Measurements from ENCODE around the gene C10orf90.

Gene C10orf90

GRCh38 chr10:126650161-126650560 is 20.3 kb downstream of the C10orf90 start:
- no peak overlapping the region for H3K4me3 ChIP-seq (ENCODE audit: low read length in 2 of 2)
- no peak overlapping the region for H2BK15ac ChIP-seq (ENCODE audit: low read length)
- no peak overlapping the region for H2BK5ac ChIP-seq (ENCODE audit: low read length)
- no peak overlapping the region for H2AK5ac ChIP-seq (ENCODE audit: low read depth, low read length)
- H3K4me1 ChIP-seq (ENCODE audit: control insufficient read depth in 2 of 2, insufficient read depth in 1 of 2, low read depth in 1 of 2, low read length in 2 of 2), result no peaks in the 10 kb centered on the region
- no peak overlapping the region for H3K23ac ChIP-seq (ENCODE audit: low read depth, low read length, poor library complexity)
- H3K9me3 ChIP-seq (replicated peaks in 1 of 2; ENCODE audit: control insufficient read depth in 2 of 2, insufficient read depth in 1 of 2, low read depth in 1 of 2, low read length in 2 of 2), result no peaks in the 10 kb centered on the region
- no peaks in the 10 kb centered on the region for H3K79me1 ChIP-seq (ENCODE audit: low read depth, low read length)
- no peaks in the 10 kb centered on the region for H3K27me3 ChIP-seq (ENCODE audit: control insufficient read depth in 3 of 3, insufficient read depth in 3 of 3, low read depth in 1 of 3, low read length in 3 of 3)
- no peak overlapping the region for H3K27ac ChIP-seq (replicated peaks; ENCODE audit: low read length)
- WGBS, 2 donors (ENCODE audit: extremely low coverage in 2 of 2, insufficient read length in 2 of 2, insufficient replicate concordance in 1 of 2), result no CpG with 5 or more reads among the region's 7 CpGs
- H4K8ac ChIP-seq (ENCODE audit: low read depth, low read length), result no peak overlapping the region
- H2BK12ac ChIP-seq (ENCODE audit: low read length), result no peak overlapping the region
- no peak overlapping the region for H3K4ac ChIP-seq (ENCODE audit: low read length)
- H3K9ac ChIP-seq (ENCODE audit: low read depth, low read length, poor library complexity), result no peak overlapping the region
- no peak for DNase-seq (ENCODE audit: low spot score)
- H3K4me2 ChIP-seq (ENCODE audit: insufficient read depth, low read length, poor library complexity, severe bottlenecking), result no peak overlapping the region
- H3K36me3 ChIP-seq (replicated peaks in 1 of 2; ENCODE audit: control insufficient read depth in 2 of 2, insufficient read depth in 2 of 2, low read length in 2 of 2), result no peaks in the 10 kb centered on the region
- H2BK120ac ChIP-seq (ENCODE audit: low read depth, low read length), result no peak overlapping the region
- H3K14ac ChIP-seq (ENCODE audit: low read length), result no peak overlapping the region
- no peak overlapping the region for H3K18ac ChIP-seq (ENCODE audit: low read length)
- H2AFZ ChIP-seq (ENCODE audit: low read length), result no peak overlapping the region
- H4K91ac ChIP-seq (ENCODE audit: low read depth, low read length, poor library complexity), result no peak overlapping the region

GRCh38 chr10:126647116-126647515 is 23.4 kb downstream of the C10orf90 start:
- no peak overlapping the region for H2BK15ac ChIP-seq (ENCODE audit: low read length)

GRCh38 chr10:126646110-126646509 is 24.4 kb downstream of the C10orf90 start:
- no peak overlapping the region for H4K91ac ChIP-seq (ENCODE audit: low read depth, low read length, poor library complexity)
- no peak overlapping the region for H3K4ac ChIP-seq (ENCODE audit: low read length)
- H3K27ac ChIP-seq (replicated peaks; ENCODE audit: low read length), result no peak overlapping the region
- H3K9me3 ChIP-seq (replicated peaks in 1 of 2; ENCODE audit: control insufficient read depth in 2 of 2, insufficient read depth in 1 of 2, low read depth in 1 of 2, low read length in 2 of 2), result no peaks in the 10 kb centered on the region
- no peak for DNase-seq (ENCODE audit: low spot score)
- no peak overlapping the region for H2AK5ac ChIP-seq (ENCODE audit: low read depth, low read length)
- no peak overlapping the region for H3K14ac ChIP-seq (ENCODE audit: low read length)
- H4K8ac ChIP-seq (ENCODE audit: low read depth, low read length), result no peak overlapping the region
- no peak overlapping the region for H3K9ac ChIP-seq (ENCODE audit: low read depth, low read length, poor library complexity)
- no peak overlapping the region for H2BK12ac ChIP-seq (ENCODE audit: low read length)
- no peak overlapping the region for H3K18ac ChIP-seq (ENCODE audit: low read length)
- H3K79me1 ChIP-seq (ENCODE audit: low read depth, low read length), result no peaks in the 10 kb centered on the region
- H3K23ac ChIP-seq (ENCODE audit: low read depth, low read length, poor library complexity), result no peak overlapping the region
- no peak overlapping the region for H2BK15ac ChIP-seq (ENCODE audit: low read length)
- peaks cover 0 to 2% (median 0%) of the 10 kb centered on the region in 3 experiments for H3K27me3 ChIP-seq (ENCODE audit: control insufficient read depth in 3 of 3, insufficient read depth in 3 of 3, low read depth in 1 of 3, low read length in 3 of 3)
- H2AFZ ChIP-seq (ENCODE audit: low read length), result no peak overlapping the region
- H3K4me1 ChIP-seq (ENCODE audit: control insufficient read depth in 2 of 2, insufficient read depth in 1 of 2, low read depth in 1 of 2, low read length in 2 of 2), result no peaks in the 10 kb centered on the region
- H3K4me3 ChIP-seq (ENCODE audit: low read length in 2 of 2), result no peak overlapping the region
- H3K36me3 ChIP-seq (replicated peaks in 1 of 2; ENCODE audit: control insufficient read depth in 2 of 2, insufficient read depth in 2 of 2, low read length in 2 of 2), result no peaks in the 10 kb centered on the region
- H2BK5ac ChIP-seq (ENCODE audit: low read length), result no peak overlapping the region
- H2BK120ac ChIP-seq (ENCODE audit: low read depth, low read length), result no peak overlapping the region
- no peak overlapping the region for H3K4me2 ChIP-seq (ENCODE audit: insufficient read depth, low read length, poor library complexity, severe bottlenecking)
- WGBS, 2 donors (ENCODE audit: extremely low coverage in 2 of 2, insufficient read length in 2 of 2, insufficient replicate concordance in 1 of 2), result no CpG with 5 or more reads among the region's 4 CpGs

More at GRCh38 chr10:126647116-126647515, 23.4 kb downstream of the C10orf90 start:
- no peak for DNase-seq (ENCODE audit: low spot score)
- no peaks in the 10 kb centered on the region for H3K36me3 ChIP-seq (replicated peaks in 1 of 2; ENCODE audit: control insufficient read depth in 2 of 2, insufficient read depth in 2 of 2, low read length in 2 of 2)
- WGBS, 2 donors (ENCODE audit: extremely low coverage in 2 of 2, insufficient read length in 2 of 2, insufficient replicate concordance in 1 of 2), result no CpG with 5 or more reads among the region's 5 CpGs
- no peak overlapping the region for H3K4me2 ChIP-seq (ENCODE audit: insufficient read depth, low read length, poor library complexity, severe bottlenecking)
- peaks cover 0 to 2% (median 0%) of the 10 kb centered on the region in 3 experiments for H3K27me3 ChIP-seq (ENCODE audit: control insufficient read depth in 3 of 3, insufficient read depth in 3 of 3, low read depth in 1 of 3, low read length in 3 of 3)
- H2AFZ ChIP-seq (ENCODE audit: low read length), result no peak overlapping the region
- no peak overlapping the region for H2BK5ac ChIP-seq (ENCODE audit: low read length)
- H3K9me3 ChIP-seq (replicated peaks in 1 of 2; ENCODE audit: control insufficient read depth in 2 of 2, insufficient read depth in 1 of 2, low read depth in 1 of 2, low read length in 2 of 2), result no peaks in the 10 kb centered on the region
- H2BK120ac ChIP-seq (ENCODE audit: low read depth, low read length), result no peak overlapping the region
- no peak overlapping the region for H2AK5ac ChIP-seq (ENCODE audit: low read depth, low read length)
- H4K91ac ChIP-seq (ENCODE audit: low read depth, low read length, poor library complexity), result no peak overlapping the region
- H3K23ac ChIP-seq (ENCODE audit: low read depth, low read length, poor library complexity), result no peak overlapping the region
- no peak overlapping the region for H3K4me3 ChIP-seq (ENCODE audit: low read length in 2 of 2)
- no peak overlapping the region for H2BK12ac ChIP-seq (ENCODE audit: low read length)
- no peaks in the 10 kb centered on the region for H3K4me1 ChIP-seq (ENCODE audit: control insufficient read depth in 2 of 2, insufficient read depth in 1 of 2, low read depth in 1 of 2, low read length in 2 of 2)
- H4K8ac ChIP-seq (ENCODE audit: low read depth, low read length), result no peak overlapping the region
- no peak overlapping the region for H3K9ac ChIP-seq (ENCODE audit: low read depth, low read length, poor library complexity)
- no peak overlapping the region for H3K4ac ChIP-seq (ENCODE audit: low read length)
- no peak overlapping the region for H3K18ac ChIP-seq (ENCODE audit: low read length)
- no peak overlapping the region for H3K27ac ChIP-seq (replicated peaks; ENCODE audit: low read length)
- H3K79me1 ChIP-seq (ENCODE audit: low read depth, low read length), result no peaks in the 10 kb centered on the region
- no peak overlapping the region for H3K14ac ChIP-seq (ENCODE audit: low read length)

- no peak overlapping the region for H3K23ac ChIP-seq (ENCODE audit: low read depth, low read length, poor library complexity)
- no peak overlapping the region for H2AK5ac ChIP-seq (ENCODE audit: low read depth, low read length)
- H3K4me1 ChIP-seq (ENCODE audit: control insufficient read depth in 2 of 2, insufficient read depth in 1 of 2, low read depth in 1 of 2, low read length in 2 of 2), result no peaks in the 10 kb centered on the region
- H2BK15ac ChIP-seq (ENCODE audit: low read length), result no peak overlapping the region
- no peak overlapping the region for H2BK120ac ChIP-seq (ENCODE audit: low read depth, low read length)
- H3K14ac ChIP-seq (ENCODE audit: low read length), result no peak overlapping the region
- peaks cover 0 to 2% (median 0%) of the 10 kb centered on the region in 3 experiments for H3K27me3 ChIP-seq (ENCODE audit: control insufficient read depth in 3 of 3, insufficient read depth in 3 of 3, low read depth in 1 of 3, low read length in 3 of 3)
- no peak overlapping the region for H3K4ac ChIP-seq (ENCODE audit: low read length)
- no peak overlapping the region for H4K91ac ChIP-seq (ENCODE audit: low read depth, low read length, poor library complexity)
- H3K9ac ChIP-seq (ENCODE audit: low read depth, low read length, poor library complexity), result no peak overlapping the region
- H2BK5ac ChIP-seq (ENCODE audit: low read length), result no peak overlapping the region
- H2BK12ac ChIP-seq (ENCODE audit: low read length), result no peak overlapping the region
- WGBS, 2 donors (ENCODE audit: extremely low coverage in 2 of 2, insufficient read length in 2 of 2, insufficient replicate concordance in 1 of 2), result no CpG with 5 or more reads among the region's 3 CpGs
- no peak overlapping the region for H3K18ac ChIP-seq (ENCODE audit: low read length)
- H3K4me2 ChIP-seq (ENCODE audit: insufficient read depth, low read length, poor library complexity, severe bottlenecking), result no peak overlapping the region
- no peak overlapping the region for H4K8ac ChIP-seq (ENCODE audit: low read depth, low read length)
- DNase-seq (ENCODE audit: low spot score), result no peak
- H3K4me3 ChIP-seq (ENCODE audit: low read length in 2 of 2), result no peak overlapping the region
- no peaks in the 10 kb centered on the region for H3K79me1 ChIP-seq (ENCODE audit: low read depth, low read length)
- H3K27ac ChIP-seq (replicated peaks; ENCODE audit: low read length), result no peak overlapping the region
- H2AFZ ChIP-seq (ENCODE audit: low read length), result no peak overlapping the region
- no peaks in the 10 kb centered on the region for H3K36me3 ChIP-seq (replicated peaks in 1 of 2; ENCODE audit: control insufficient read depth in 2 of 2, insufficient read depth in 2 of 2, low read length in 2 of 2)
- no peaks in the 10 kb centered on the region for H3K9me3 ChIP-seq (replicated peaks in 1 of 2; ENCODE audit: control insufficient read depth in 2 of 2, insufficient read depth in 1 of 2, low read depth in 1 of 2, low read length in 2 of 2)
Measured at GRCh38 chr10:126640401-126640800, 30.1 kb downstream of the C10orf90 start.
